ENCODE results near the gene OR8H3.

- TF ChIP-seq CTCF (conservative IDR thresholded peaks at IDR 0.05; ENCODE audit: low read depth, low read length) = no peak
- no peak for TF ChIP-seq EZH2phosphoT487 (IDR thresholded peaks at IDR 0.05; ENCODE audit: borderline replicate concordance, low read length)
- TF ChIP-seq EZH2 (IDR thresholded peaks at IDR 0.05; ENCODE audit: low read length, unreplicated experiment) = no peak
Measured at GRCh38 chr11:56172256-56172830, 50.2 kb downstream of the OR8H3 start.

Measured in PC-3 (cell line).